GM12878 (cell line): ENCODE measurements around the gene ODC1.

Experiments
- EZH2 ChIP-seq: IDR thresholded peaks from 2 replicates; pipeline ENCODE4 v1.6.1; 2012; ENCODE audit warnings: low read depth, mild to moderate bottlenecking, control low read depth, inconsistent platforms, low read length, borderline replicate concordance; ENCODE audit not compliant: control insufficient read depth
- MTA3 ChIP-seq: IDR thresholded peaks from 2 replicates; pipeline ENCODE4 v1.6.1; 2012; ENCODE audit warnings: low read length, inconsistent platforms, borderline replicate concordance
- RFX5 ChIP-seq: IDR thresholded peaks from 2 replicates; pipeline ENCODE4 v1.6.1; 2011; ENCODE audit warnings: low read depth, low read length, improper control_type of control experiment

DNA sequence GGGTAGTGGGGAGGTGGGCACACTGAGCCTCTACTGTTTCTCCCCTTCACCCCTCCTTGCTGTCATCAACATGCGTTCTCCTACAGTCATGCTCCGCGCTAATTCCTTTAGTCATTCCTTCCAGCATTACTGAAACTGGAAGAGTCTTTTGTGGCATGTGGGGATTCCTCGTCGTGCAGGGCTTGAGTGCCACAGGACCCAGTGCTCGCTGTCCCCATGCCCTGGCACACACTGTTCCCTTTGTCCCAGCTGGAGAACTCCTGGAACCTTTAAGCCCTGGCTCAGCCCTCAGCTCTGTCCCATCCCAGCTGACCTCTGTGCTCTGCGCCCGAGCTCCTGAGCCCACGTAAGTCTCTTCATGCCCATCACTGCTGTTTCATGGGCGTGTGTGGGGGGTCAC lies 42.1 kb downstream of the ODC1 start:
- TF ChIP-seq RFX5 (no peak), MTA3 (no peak), EZH2 (no peak)
